ENCODE measurements around the gene IDI2.

DNA sequence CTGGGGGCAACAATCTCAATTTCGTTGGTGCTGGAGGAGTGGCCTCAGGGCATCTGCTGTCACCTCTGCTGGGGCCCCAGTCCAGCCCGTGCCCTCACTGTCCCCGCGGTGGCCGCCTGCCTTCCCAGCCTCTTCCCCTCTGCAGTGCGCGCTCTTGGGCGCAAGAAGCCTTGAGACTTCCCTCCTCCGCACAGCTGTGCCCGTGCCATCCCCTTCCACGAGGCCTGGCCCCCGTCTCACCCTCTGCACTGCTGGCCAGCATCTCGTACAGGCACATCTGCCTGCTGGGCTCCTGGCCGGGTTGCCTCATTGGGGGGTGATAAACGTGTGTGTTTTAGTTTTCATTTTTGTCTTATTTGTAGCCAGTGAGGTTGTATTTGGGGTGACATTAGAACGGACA is 14.0 kb downstream of the IDI2 start:
- TF ChIP-seq, protein P1, sequence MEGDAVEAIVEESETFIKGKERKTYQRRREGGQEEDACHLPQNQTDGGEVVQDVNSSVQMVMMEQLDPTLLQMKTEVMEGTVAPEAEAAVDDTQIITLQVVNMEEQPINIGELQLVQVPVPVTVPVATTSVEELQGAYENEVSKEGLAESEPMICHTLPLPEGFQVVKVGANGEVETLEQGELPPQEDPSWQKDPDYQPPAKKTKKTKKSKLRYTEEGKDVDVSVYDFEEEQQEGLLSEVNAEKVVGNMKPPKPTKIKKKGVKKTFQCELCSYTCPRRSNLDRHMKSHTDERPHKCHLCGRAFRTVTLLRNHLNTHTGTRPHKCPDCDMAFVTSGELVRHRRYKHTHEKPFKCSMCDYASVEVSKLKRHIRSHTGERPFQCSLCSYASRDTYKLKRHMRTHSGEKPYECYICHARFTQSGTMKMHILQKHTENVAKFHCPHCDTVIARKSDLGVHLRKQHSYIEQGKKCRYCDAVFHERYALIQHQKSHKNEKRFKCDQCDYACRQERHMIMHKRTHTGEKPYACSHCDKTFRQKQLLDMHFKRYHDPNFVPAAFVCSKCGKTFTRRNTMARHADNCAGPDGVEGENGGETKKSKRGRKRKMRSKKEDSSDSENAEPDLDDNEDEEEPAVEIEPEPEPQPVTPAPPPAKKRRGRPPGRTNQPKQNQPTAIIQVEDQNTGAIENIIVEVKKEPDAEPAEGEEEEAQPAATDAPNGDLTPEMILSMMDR (IDR thresholded peaks at IDR 0.05 in 4 of 5, conservative IDR thresholded peaks at IDR 0.05 in 1 of 5) = no peak
- TF ChIP-seq POLR2A (IDR thresholded peaks at IDR 0.05) = no peak
